IMR-90 (cell line): ENCODE measurements around the gene IQSEC1. TPM values are rescaled to one million over a fixed set of nuclear protein-coding genes. Genes with fewer than 3 reads are reported as not detected.

Experiments used
- ATAC-seq: fragments of 200-7000 bp; cut with Tn5 transposase; 2 replicates; pipeline ENCODE4 v1.9.1; 2020; ENCODE audit warnings: low read depth, mild to moderate bottlenecking, moderate library complexity
- BruUV-seq: library from RNA; stranded (reverse); fragments of 400-500 nt; replicated peaks from 2 replicates; lab custom pipeline; 2021; lab: Mats Ljungman, UMichigan
- CTCF ChIA-PET: fragments of 300-600 bp; formaldehyde crosslinking; extraction: SDS; loops from one replicate; lab custom pipeline; 2021; ENCODE audit warnings: antibody characterized with exemption; lab: Yijun Ruan, JAX
- POLR2A ChIA-PET: fragments of 300-600 bp; sonication (Branson Sonifier 250); formaldehyde crosslinking; loops from one replicate; lab custom pipeline; 2022; ENCODE audit warnings: antibody characterized with exemption; ENCODE audit not compliant: unreplicated experiment; lab: Charles Lee
- DNase-seq: peaks from one replicate; pipeline ENCODE4 v3.0.0; 2013
- H2AFZ ChIP-seq: replicated peaks from 2 replicates; pipeline ENCODE3; 2013; ENCODE audit warnings: low read length, mild to moderate bottlenecking; ENCODE audit not compliant: poor library complexity
- H2AK5ac ChIP-seq: 2 replicates; pipeline ENCODE4 v1.6.1; 2013; ENCODE audit warnings: low read depth, low read length, inconsistent platforms
- H2AK9ac ChIP-seq: replicated peaks from 2 replicates; pipeline ENCODE3; 2013; ENCODE audit warnings: mild to moderate bottlenecking, low read depth, low read length, moderate library complexity; ENCODE audit not compliant: poor library complexity
- H2BK120ac ChIP-seq: 2 replicates; pipeline ENCODE4 v1.6.1; 2013; ENCODE audit warnings: low read depth, low read length, inconsistent platforms
- H2BK15ac ChIP-seq: 3 replicates; pipeline ENCODE4 v1.6.1; 2013; ENCODE audit warnings: low read depth, low read length, inconsistent platforms
- H2BK20ac ChIP-seq: 2 replicates; pipeline ENCODE4 v1.6.1; 2013; ENCODE audit warnings: low read depth, mild to moderate bottlenecking, inconsistent platforms, low read length, moderate library complexity
- H2BK5ac ChIP-seq: 2 replicates; pipeline ENCODE4 v1.6.1; 2013; ENCODE audit warnings: mild to moderate bottlenecking, low read depth, low read length, inconsistent platforms; ENCODE audit not compliant: poor library complexity, severe bottlenecking
- H3K14ac ChIP-seq: replicated peaks from 2 replicates; pipeline ENCODE4 v1.6.1; 2013; ENCODE audit warnings: low read depth, low read length, inconsistent platforms
- H3K18ac ChIP-seq: 2 replicates; pipeline ENCODE4 v1.6.1; 2013; ENCODE audit warnings: low read depth, low read length, control low read depth
- H3K23ac ChIP-seq: 2 replicates; pipeline ENCODE4 v1.6.1; 2013; ENCODE audit warnings: low read depth, low read length, inconsistent platforms
- H3K27ac ChIP-seq: 2 replicates; pipeline ENCODE4 v1.5.1; 2013; ENCODE audit warnings: mild to moderate bottlenecking, control low read depth, low read length; ENCODE audit not compliant: insufficient read depth
- H3K27me3 ChIP-seq: 2 replicates; pipeline ENCODE4 v1.6.1; 2013; ENCODE audit warnings: low read length; ENCODE audit not compliant: control insufficient read depth, insufficient read depth
- H3K36me3 ChIP-seq: 2 replicates; pipeline ENCODE4 v1.6.1; 2013; ENCODE audit warnings: low read length, mixed read lengths; ENCODE audit not compliant: control insufficient read depth, insufficient read depth
- H3K4ac ChIP-seq: 2 replicates; pipeline ENCODE4 v1.6.1; 2013; ENCODE audit warnings: low read depth, low read length, inconsistent platforms
- H3K4me1 ChIP-seq: 2 replicates; pipeline ENCODE4 v1.6.1; 2013; ENCODE audit warnings: low read length, mixed read lengths; ENCODE audit not compliant: control insufficient read depth, insufficient read depth
- H3K4me2 ChIP-seq: 2 replicates; pipeline ENCODE4 v1.6.1; 2013; ENCODE audit warnings: low read depth, mild to moderate bottlenecking, control low read depth, low read length, moderate library complexity
- H3K4me3 ChIP-seq: 2 replicates; pipeline ENCODE4 v1.5.1; 2013; ENCODE audit warnings: low read depth, mild to moderate bottlenecking, control low read depth, low read length, moderate library complexity; ENCODE audit not compliant: insufficient read depth
- H3K56ac ChIP-seq: 2 replicates; pipeline ENCODE4 v1.6.1; 2013; ENCODE audit warnings: low read length, inconsistent platforms; ENCODE audit not compliant: insufficient read depth; ENCODE audit errors: extremely low read depth
- H3K79me1 ChIP-seq, 2 experiments: 2 replicates each; pipeline ENCODE4 v1.6.1; 2013; ENCODE audit warnings: low read length in 2 of 2, inconsistent platforms in 1 of 2, low read depth in 1 of 2
- H3K9ac ChIP-seq: 2 replicates; pipeline ENCODE4 v1.6.1; 2013; ENCODE audit warnings: low read depth, low read length, control low read depth
- H3K9me1 ChIP-seq: 2 replicates; pipeline ENCODE4 v1.6.1; 2013; ENCODE audit warnings: low read length, inconsistent platforms; ENCODE audit not compliant: insufficient read depth
- H3K9me3 ChIP-seq: 2 replicates; pipeline ENCODE4 v1.6.1; 2013; ENCODE audit warnings: low read length; ENCODE audit not compliant: control insufficient read depth, insufficient read depth
- H4K20me1 ChIP-seq: 2 replicates; pipeline ENCODE4 v1.6.1; 2013; ENCODE audit warnings: low read length, inconsistent platforms; ENCODE audit not compliant: insufficient read depth
- H4K5ac ChIP-seq: 2 replicates; pipeline ENCODE4 v1.6.1; 2013; ENCODE audit warnings: mild to moderate bottlenecking, low read depth, low read length, control low read depth
- H4K8ac ChIP-seq, 2 experiments: 2 replicates each; pipeline ENCODE4 v1.6.1; 2013; ENCODE audit warnings: low read depth in 2 of 2, low read length in 2 of 2, control low read depth in 1 of 2, inconsistent platforms in 1 of 2
- H4K91ac ChIP-seq: 2 replicates; pipeline ENCODE4 v1.6.1; 2013; ENCODE audit warnings: low read depth, low read length, inconsistent platforms; ENCODE audit not compliant: insufficient read depth
- CHD1 ChIP-seq: IDR thresholded peaks from 2 replicates; pipeline ENCODE4 v1.6.1; 2012; ENCODE audit warnings: low read depth, low read length, improper control_type of control experiment
- MAZ ChIP-seq: IDR thresholded peaks from 2 replicates; pipeline ENCODE4 v1.6.1; 2012; ENCODE audit warnings: low read depth, mild to moderate bottlenecking, low read length, improper control_type of control experiment, moderate library complexity, borderline replicate concordance
- MXI1 ChIP-seq: IDR thresholded peaks from 2 replicates; pipeline ENCODE4 v1.6.1; 2012; ENCODE audit warnings: low read depth, mild to moderate bottlenecking, low read length, moderate library complexity, borderline replicate concordance
- NFE2L2 ChIP-seq: fragments of 150-350 bp; IDR thresholded peaks from 2 replicates; pipeline ENCODE4 v1.6.1; 2016; ENCODE audit warnings: low read depth, mild to moderate bottlenecking, low read length
- RCOR1 ChIP-seq: IDR thresholded peaks from 2 replicates; pipeline ENCODE4 v1.6.1; 2012; ENCODE audit warnings: mild to moderate bottlenecking, low read length, improper control_type of control experiment; ENCODE audit not compliant: insufficient replicate concordance
- RFX5 ChIP-seq: IDR thresholded peaks from 2 replicates; pipeline ENCODE4 v1.8.0; 2012; ENCODE audit warnings: low read depth, mild to moderate bottlenecking, low read length, moderate library complexity
- WGBS, 2 experiments: methylation state at CpG; one replicate each; pipeline versions ENCODE4 v1.1.5 to v1.1.7; 2013; ENCODE audit warnings: missing lambda C conversion rate in 2 of 2; ENCODE audit not compliant: insufficient read length in 1 of 2; ENCODE audit errors: extremely low coverage in 2 of 2; 5-methylcytosine and 5-hydroxymethylcytosine counted together
- dilution Hi-C: fragments of 300-500 bp; cut with HindIII; formaldehyde crosslinking; loops from one replicate; pipeline ENCODE4 v1.14.3; 2018; ENCODE audit warnings: low sequenced_read_pairs; ENCODE audit not compliant: unreplicated experiment
- in situ Hi-C: fragments of 300-500 bp; cut with MboI; formaldehyde crosslinking; loops from 3 replicates; pipeline ENCODE4 v1.14.3; 2019; ENCODE audit warnings: low sequenced_read_pairs, inconsistent platforms, mixed read lengths
- intact Hi-C: fragments of 100-400 bp; cut with micrococcal nuclease; formaldehyde crosslinking; loops from 2 replicates; pipeline ENCODE4 v1.10.0; 2022
- polyA plus RNA-seq, 3 experiments: library from polyadenylated mRNA; depleted of rRNA; stranded (reverse); fragments of >200 nt; gene quantifications; 2 replicates each; pipeline ENCODE4 v1.2.3, GENCODE V29; 2012; ENCODE audit warnings: low replicate concordance in 1 of 3
- total RNA-seq: library from RNA; depleted of rRNA; stranded (reverse); fragments of >200 nt; gene quantifications from 2 replicates; pipeline ENCODE4 v1.2.3, GENCODE V29; 2012

IQSEC1 gene
- total and polyA plus RNA-seq, 2 of the 4 experiments (the other 2 are of a cell fraction): 5.9 to 11.9 TPM

GRCh38 chr3:13012221-13012691, 61.0 kb downstream of the IQSEC1 start:
- Histone ChIP-seq H2BK120ac (no peak overlapping the region), H2AK5ac (no peak overlapping the region), H3K4me3 (no peak overlapping the region), H2BK5ac (no peak overlapping the region), H3K36me3 (no peaks in the 10 kb centered on the region), H3K27me3 (peaks cover 12% of the 10 kb centered on the region), H3K18ac (no peak overlapping the region), H2AFZ (no peak overlapping the region), H2BK15ac (no peak overlapping the region), H3K79me1 (no peaks in the 10 kb centered on the region), H3K4me2 (no peak overlapping the region), H3K27ac (no peak overlapping the region), H3K9ac (no peak overlapping the region), H3K9me3 (no peaks in the 10 kb centered on the region), H2BK20ac (no peak overlapping the region), H3K23ac (no peak overlapping the region), H4K91ac (no peak overlapping the region), H4K5ac (no peak overlapping the region), H3K14ac (no peak overlapping the region), H4K20me1 (no peaks in the 10 kb centered on the region), H3K4ac (no peak overlapping the region), H2AK9ac (peak overlapping the region; percentile 62), H4K8ac (no peak overlapping the region), H3K56ac (no peak overlapping the region), H3K9me1 (no peaks in the 10 kb centered on the region), H3K4me1 (peaks cover 1% of the 10 kb centered on the region; the same call in 1 of the 2 replicates)
- TF ChIP-seq NFE2L2 (no peak), RCOR1 (no peak), MAZ (no peak), RFX5 (no peak), CHD1 (no peak), MXI1 (no peak)
- in situ Hi-C loops (no loop called here), dilution Hi-C loops (no loop called here), intact Hi-C loops (no loop called here)
- ChIA-PET POLR2A (no interaction called here), CTCF (no interaction called here)
- DNase-seq: peak; percentile 44
- no CpG with 5 or more reads among the region's 5 CpGs for WGBS, 2 experiments
- ATAC-seq: peak; percentile 36
- BruUV-seq: no TSS peak
